SH-SY5Y (cell line): ENCODE results near the gene KCNAB1.

ENCODE experiments used
- GATA2 ChIP-seq: IDR thresholded peaks from 2 replicates; pipeline ENCODE4 v1.6.1; 2011; ENCODE audit warnings: mild to moderate bottlenecking, low read depth, low read length
- GATA3 ChIP-seq: IDR thresholded peaks from 2 replicates; pipeline ENCODE4 v1.6.1; 2011; ENCODE audit warnings: low read depth, mild to moderate bottlenecking, low read length, moderate library complexity

DNA sequence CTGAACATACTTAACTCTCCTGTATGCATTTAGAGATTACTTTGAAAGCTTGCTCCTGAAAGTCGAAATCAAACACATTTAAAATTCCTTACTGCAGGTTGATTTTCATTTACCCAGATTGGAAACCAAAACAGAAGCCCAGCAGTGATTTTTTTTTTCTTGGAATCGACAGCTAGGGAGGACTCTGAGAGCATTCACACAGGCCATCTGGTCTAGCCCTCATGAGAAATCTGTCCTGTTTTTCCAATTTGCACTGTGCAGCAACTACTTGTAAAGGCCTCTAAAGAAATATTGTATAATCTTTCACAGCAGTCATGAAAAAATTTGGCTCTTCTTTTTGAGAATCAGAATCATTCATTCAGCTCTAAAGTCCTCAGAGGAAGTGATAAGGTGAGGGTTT lies 179.2 kb downstream of the KCNAB1 start:
- TF ChIP-seq GATA2 (no peak), GATA3 (no peak)
